GM19397 (cell line): ENCODE measurements around the gene PDE6A.
"Not testable (repeated sequence)": the region's sequence is repeated elsewhere in the genome, so short reads cannot be mapped to it uniquely, and the experiment has no call there.

Source experiments
- ATAC-seq: cut with Tn5 transposase; IDR thresholded peaks from one replicate; pipeline ENCODE4 v1.9.1; 2021; ENCODE audit warnings: mild to moderate bottlenecking, moderate library complexity; ENCODE audit not compliant: unreplicated experiment

Gene PDE6A

GRCh38 chr5:149898811-149899210 is 45.8 kb downstream of the PDE6A start:
- no peak for ATAC-seq

- ATAC-seq, result no peak
These were observed 48.9 kb downstream of the PDE6A start for GRCh38 chr5:149895416-149896345.

- ATAC-seq, result no peak
These were observed 50.4 kb downstream of the PDE6A start for GRCh38 chr5:149894237-149894636.

GRCh38 chr5:149893403-149893931 is 51.1 kb downstream of the PDE6A start:
- ATAC-seq, result no peak

- ATAC-seq, result no peak
These were observed 52.0 kb downstream of the PDE6A start for GRCh38 chr5:149892594-149892993.

GRCh38 chr5:149888280-149888679 is 56.3 kb downstream of the PDE6A start:
- ATAC-seq, result no peak

- no peak for ATAC-seq
These were observed 56.9 kb downstream of the PDE6A start for GRCh38 chr5:149887622-149888183.

GRCh38 chr5:149886692-149887470 is 57.7 kb downstream of the PDE6A start:
- no peak for ATAC-seq

GRCh38 chr5:149886060-149886459 is 58.5 kb downstream of the PDE6A start:
- no peak for ATAC-seq

- no peak for ATAC-seq
These were observed 59.1 kb downstream of the PDE6A start for GRCh38 chr5:149885513-149885912.

GRCh38 chr5:149883550-149883949 is 61.0 kb downstream of the PDE6A start:
- ATAC-seq, result no peak

- not testable (repeated sequence) for ATAC-seq
These were observed 62.0 kb downstream of the PDE6A start for GRCh38 chr5:149882633-149883032.

GRCh38 chr5:149881874-149882273 is 62.7 kb downstream of the PDE6A start:
- ATAC-seq, result no peak

- ATAC-seq, result no peak
These were observed 63.4 kb downstream of the PDE6A start for GRCh38 chr5:149881069-149881622.

GRCh38 chr5:149879593-149879992 is 65.0 kb downstream of the PDE6A start:
- ATAC-seq, result not testable (repeated sequence)

GRCh38 chr5:149878371-149878770 is 66.2 kb downstream of the PDE6A start:
- no peak for ATAC-seq

- ATAC-seq, result no peak
These were observed 70.7 kb downstream of the PDE6A start for GRCh38 chr5:149873896-149874295.

- no peak for ATAC-seq
These were observed 72.1 kb downstream of the PDE6A start for GRCh38 chr5:149872351-149873040.

- no peak for ATAC-seq
These were observed 73.1 kb downstream of the PDE6A start for GRCh38 chr5:149871471-149871870.

- no peak for ATAC-seq
These were observed 73.9 kb downstream of the PDE6A start for GRCh38 chr5:149870697-149871096.
